H1 (cell line): ENCODE data around the gene RFXANK. TPM values are rescaled to one million over a fixed set of nuclear protein-coding genes. Genes with fewer than 3 reads are reported as not detected.
A peak's percentile ranks its signal among the peaks of the same experiment; 100 is the strongest.

Experiments
- BACH1 ChIP-seq: IDR thresholded peaks from 2 replicates; pipeline ENCODE4 v1.6.1; 2012; ENCODE audit warnings: low read length, improper control_type of control experiment
- BCL11A ChIP-seq, 2 experiments: IDR thresholded peaks; one replicate each; pipeline ENCODE4 v1.6.1; 2011; ENCODE audit warnings: low read depth in 2 of 2, low read length in 2 of 2, mild to moderate bottlenecking in 2 of 2
- CHD1 ChIP-seq: IDR thresholded peaks from 2 replicates; pipeline ENCODE4 v1.6.1; 2012; ENCODE audit warnings: low read depth, low read length, improper control_type of control experiment
- HDAC6 ChIP-seq: IDR thresholded peaks from one replicate; pipeline ENCODE4 v1.7.1; 2012; ENCODE audit warnings: low read depth, mild to moderate bottlenecking, inconsistent platforms, low read length, moderate library complexity
- JUN ChIP-seq: IDR thresholded peaks from 2 replicates; pipeline ENCODE4 v1.6.1; 2011; ENCODE audit warnings: low read depth, mild to moderate bottlenecking, improper control_type of control experiment, low read length
- MAFK ChIP-seq: IDR thresholded peaks from 2 replicates; pipeline ENCODE4 v1.6.1; 2012; ENCODE audit warnings: low read depth, mild to moderate bottlenecking, improper control_type of control experiment, low read length
- NANOG ChIP-seq: IDR thresholded peaks from 2 replicates; pipeline ENCODE4 v1.6.1; 2011; ENCODE audit warnings: low read length, low read depth, mild to moderate bottlenecking, inconsistent platforms; ENCODE audit not compliant: insufficient read depth, poor library complexity, severe bottlenecking
- POU5F1 ChIP-seq: IDR thresholded peaks from 2 replicates; pipeline ENCODE4 v1.6.1; 2011; ENCODE audit warnings: low read depth, mild to moderate bottlenecking, low read length, moderate library complexity
- RBBP5 ChIP-seq: IDR thresholded peaks from 2 replicates; pipeline ENCODE4 v1.7.1; 2012; ENCODE audit warnings: low read depth, mild to moderate bottlenecking, inconsistent platforms, low read length, moderate library complexity, borderline replicate concordance
- RFX5 ChIP-seq: IDR thresholded peaks from 2 replicates; pipeline ENCODE4 v1.6.1; 2011; ENCODE audit warnings: low read depth, low read length, improper control_type of control experiment, borderline replicate concordance
- SIN3A ChIP-seq, 2 experiments: IDR thresholded peaks in 1 of 2; conservative IDR thresholded peaks in 1 of 2; 2 replicates each; pipeline ENCODE4 v1.6.1; 2011 to 2012; ENCODE audit warnings: low read length in 2 of 2, improper control_type of control experiment in 1 of 2, low read depth in 1 of 2, mild to moderate bottlenecking in 1 of 2
- SIX5 ChIP-seq: IDR thresholded peaks from 2 replicates; pipeline ENCODE4 v1.6.1; 2011; ENCODE audit warnings: mild to moderate bottlenecking, low read depth, low read length
- SUZ12 ChIP-seq: fragments of 200-600 bp; sonication (generic); IDR thresholded peaks from 2 replicates; pipeline ENCODE4 v1.6.1; 2012; ENCODE audit warnings: mild to moderate bottlenecking, inconsistent platforms, low read length, moderate library complexity, mixed read lengths
- TBP ChIP-seq: IDR thresholded peaks from 2 replicates; pipeline ENCODE4 v1.6.1; 2011; ENCODE audit warnings: low read depth, low read length, improper control_type of control experiment
- TCF12 ChIP-seq: IDR thresholded peaks from 2 replicates; pipeline ENCODE4 v1.6.1; 2011; ENCODE audit warnings: low read depth, mild to moderate bottlenecking, low read length
- TEAD4 ChIP-seq: IDR thresholded peaks from 2 replicates; pipeline ENCODE4 v1.6.1; 2012; ENCODE audit warnings: low read depth, low read length, inconsistent platforms, mixed read lengths
- polyA plus RNA-seq, 7 experiments: library from polyadenylated mRNA; depleted of rRNA in 3 of 7; stranded (reverse) in 5 of 7; unstranded in 2 of 7; fragments of >200 nt in 5 of 7; fragments of 200-250 nt in 2 of 7; gene quantifications; 1 replicate in 5 of 7; 2 replicates in 1 of 7; 4 replicates in 1 of 7; pipeline versions ENCODE4 v1.2.1 to v1.2.3, GENCODE V29; 2011 to 2013; ENCODE audit warnings: missing spikeins in 2 of 7, mixed read lengths in 2 of 7
- total RNA-seq: library from RNA; stranded (reverse); fragmentation: NEBNext Ultra II Directional; extraction: Animal tissue kit (Norgen Biotek cat#: 25700); gene quantifications from 2 replicates; pipeline ENCODE4 v1.2.1, GENCODE V29; 2021
- TF ChIP-seq, protein P1 (sequence below): IDR thresholded peaks from 2 replicates; pipeline ENCODE4 v1.6.1; 2012; ENCODE audit warnings: inconsistent platforms
- TF ChIP-seq, protein P2 (sequence below): IDR thresholded peaks from 2 replicates; pipeline ENCODE4 v1.6.1; 2011; ENCODE audit warnings: low read length, improper control_type of control experiment
- TF ChIP-seq, protein P3 (sequence below), 3 experiments: IDR thresholded peaks; 1 replicate in 2 of 3; 2 replicates in 1 of 3; pipeline versions ENCODE4 v1.5.1 to v1.6.1; 2011; ENCODE audit warnings: low read length in 3 of 3, mild to moderate bottlenecking in 3 of 3, inconsistent platforms in 2 of 3, low read depth in 1 of 3, moderate library complexity in 1 of 3; ENCODE audit not compliant: insufficient read depth in 1 of 3; ENCODE audit errors: control extremely low read depth in 1 of 3

The RFXANK gene
- total and polyA plus RNA-seq, 2 of the 8 experiments (the other 6 are each of a cell fraction or from before 2014, with no cell fraction given) = 72.9 to 87.5 TPM

DNA sequence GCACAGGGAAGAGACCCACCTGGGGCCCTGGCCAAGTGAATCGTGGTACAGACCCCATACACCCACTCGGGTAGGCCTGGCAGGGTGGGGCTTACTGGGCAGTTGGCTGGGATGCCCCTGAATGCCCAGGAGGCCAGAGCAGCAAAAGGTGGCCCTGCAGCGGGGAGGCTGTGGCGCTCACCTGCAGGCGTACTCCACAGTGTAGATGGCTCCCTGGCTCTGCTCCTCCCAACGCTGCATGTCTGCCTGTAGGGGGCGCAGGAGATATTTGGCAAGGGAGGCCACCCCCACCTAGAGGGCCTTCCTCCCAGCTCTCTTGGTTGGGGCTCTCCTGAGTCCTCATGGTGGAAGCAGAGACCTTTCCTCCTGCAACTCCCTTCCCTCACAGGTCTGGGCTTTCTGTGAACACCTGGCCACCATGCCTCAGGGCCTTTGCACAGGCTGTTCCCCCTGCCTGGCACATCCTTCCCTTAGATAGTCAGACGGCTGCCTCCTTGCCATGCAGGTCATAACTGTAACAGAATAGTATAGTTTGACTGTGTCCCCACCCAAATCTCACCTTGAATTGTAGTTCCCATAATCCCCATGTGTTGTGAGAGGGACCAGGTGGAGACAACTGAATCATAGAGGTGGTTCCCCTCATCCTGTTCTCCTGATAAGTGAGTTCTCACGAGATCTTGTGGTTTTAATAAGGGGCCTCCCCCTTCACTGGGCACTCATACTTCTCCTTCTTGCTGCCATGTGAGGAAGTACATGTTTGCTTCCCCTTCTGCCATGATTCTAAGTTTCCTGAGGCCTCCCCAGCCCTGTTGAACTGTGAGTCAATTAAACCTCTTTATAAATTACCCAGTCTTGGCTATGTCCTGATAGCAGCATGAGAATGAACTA, 6.0 kb upstream of the RFXANK start (continued):
- TF ChIP-seq, protein P1, sequence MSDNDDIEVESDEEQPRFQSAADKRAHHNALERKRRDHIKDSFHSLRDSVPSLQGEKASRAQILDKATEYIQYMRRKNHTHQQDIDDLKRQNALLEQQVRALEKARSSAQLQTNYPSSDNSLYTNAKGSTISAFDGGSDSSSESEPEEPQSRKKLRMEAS = peak; percentile 44; the same call in 1 of the 2 replicates
- peak; percentile 71; the same call in 1 of the 2 replicates for TF ChIP-seq TCF12
- TF ChIP-seq NANOG = no peak
- TF ChIP-seq, protein P2, sequence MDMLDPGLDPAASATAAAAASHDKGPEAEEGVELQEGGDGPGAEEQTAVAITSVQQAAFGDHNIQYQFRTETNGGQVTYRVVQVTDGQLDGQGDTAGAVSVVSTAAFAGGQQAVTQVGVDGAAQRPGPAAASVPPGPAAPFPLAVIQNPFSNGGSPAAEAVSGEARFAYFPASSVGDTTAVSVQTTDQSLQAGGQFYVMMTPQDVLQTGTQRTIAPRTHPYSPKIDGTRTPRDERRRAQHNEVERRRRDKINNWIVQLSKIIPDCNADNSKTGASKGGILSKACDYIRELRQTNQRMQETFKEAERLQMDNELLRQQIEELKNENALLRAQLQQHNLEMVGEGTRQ = peak; percentile 5; the same call in 1 of the 2 replicates
- TF ChIP-seq SUZ12 = no peak
- no peak for TF ChIP-seq BACH1
- no peak for TF ChIP-seq CHD1
- no peak for TF ChIP-seq RBBP5
- TF ChIP-seq HDAC6 = no peak
- TF ChIP-seq RFX5 = no peak
- no peak for TF ChIP-seq BCL11A (IDR thresholded peaks at IDR 0.05; ENCODE audit: low read depth in 2 of 2, low read length in 2 of 2)
- no peak for TF ChIP-seq JUN
- TF ChIP-seq SIN3A (conservative IDR thresholded peaks at IDR 0.05 in 1 of 2, IDR thresholded peaks at IDR 0.05 in 1 of 2; ENCODE audit: low read depth in 1 of 2, low read length in 2 of 2) = peak in 1 of 2 experiments; percentile 73; a peak in 1 of 4 replicates
- peak; percentile 99 for TF ChIP-seq TEAD4
- no peak for TF ChIP-seq SIX5
- no peak for TF ChIP-seq POU5F1
- no peak; the same call in 1 of the 2 replicates for TF ChIP-seq TBP
- no peak for TF ChIP-seq MAFK
- TF ChIP-seq, protein P3, sequence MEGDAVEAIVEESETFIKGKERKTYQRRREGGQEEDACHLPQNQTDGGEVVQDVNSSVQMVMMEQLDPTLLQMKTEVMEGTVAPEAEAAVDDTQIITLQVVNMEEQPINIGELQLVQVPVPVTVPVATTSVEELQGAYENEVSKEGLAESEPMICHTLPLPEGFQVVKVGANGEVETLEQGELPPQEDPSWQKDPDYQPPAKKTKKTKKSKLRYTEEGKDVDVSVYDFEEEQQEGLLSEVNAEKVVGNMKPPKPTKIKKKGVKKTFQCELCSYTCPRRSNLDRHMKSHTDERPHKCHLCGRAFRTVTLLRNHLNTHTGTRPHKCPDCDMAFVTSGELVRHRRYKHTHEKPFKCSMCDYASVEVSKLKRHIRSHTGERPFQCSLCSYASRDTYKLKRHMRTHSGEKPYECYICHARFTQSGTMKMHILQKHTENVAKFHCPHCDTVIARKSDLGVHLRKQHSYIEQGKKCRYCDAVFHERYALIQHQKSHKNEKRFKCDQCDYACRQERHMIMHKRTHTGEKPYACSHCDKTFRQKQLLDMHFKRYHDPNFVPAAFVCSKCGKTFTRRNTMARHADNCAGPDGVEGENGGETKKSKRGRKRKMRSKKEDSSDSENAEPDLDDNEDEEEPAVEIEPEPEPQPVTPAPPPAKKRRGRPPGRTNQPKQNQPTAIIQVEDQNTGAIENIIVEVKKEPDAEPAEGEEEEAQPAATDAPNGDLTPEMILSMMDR (IDR thresholded peaks at IDR 0.05; ENCODE audit: control extremely low read depth in 1 of 3, insufficient read depth in 1 of 3, low read depth in 1 of 3, low read length in 3 of 3) = peak; percentile 97 to 98 (median 98)
